NCI-H345 treated with DMSO at 0.1 percent for 48 hours (cell line): ENCODE data around the gene ADGRF4.

Experiments used
- DNase-seq: peaks from one replicate; lab custom pipeline; 2025; ENCODE audit not compliant: unreplicated experiment; lab: John Stamatoyannopoulos, UW

ADGRF4 gene

GRCh38 chr6:47680724-47681123 is 17.7 kb upstream of the ADGRF4 start:
- no peak for DNase-seq

GRCh38 chr6:47681201-47681990 is 17.0 kb upstream of the ADGRF4 start:
- no peak for DNase-seq

- no peak for DNase-seq
Observed at GRCh38 chr6:47686411-47686810, 12.0 kb upstream of the ADGRF4 start.

DNA sequence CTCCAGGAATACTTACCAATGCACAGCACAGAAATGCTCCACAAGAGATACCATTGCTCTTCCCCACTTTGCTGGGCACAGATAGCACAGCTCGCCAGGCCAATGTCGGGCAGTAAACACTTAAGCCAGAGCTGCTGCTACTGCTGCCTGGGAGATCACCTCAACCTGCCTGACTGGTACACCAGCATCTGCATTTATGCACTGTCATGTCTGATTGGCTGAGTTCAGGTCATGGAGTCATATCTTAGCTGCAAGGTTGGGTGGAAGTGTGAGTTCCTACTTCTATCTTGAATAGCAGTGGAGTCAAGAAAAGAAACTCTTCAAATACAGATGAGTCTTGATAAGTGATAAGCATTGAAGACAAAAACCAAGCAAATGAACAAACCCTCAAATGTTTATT is 10.9 kb upstream of the ADGRF4 start:
- DNase-seq: no peak

GRCh38 chr6:47690214-47690613 is 8.2 kb upstream of the ADGRF4 start:
- no peak for DNase-seq

DNA sequence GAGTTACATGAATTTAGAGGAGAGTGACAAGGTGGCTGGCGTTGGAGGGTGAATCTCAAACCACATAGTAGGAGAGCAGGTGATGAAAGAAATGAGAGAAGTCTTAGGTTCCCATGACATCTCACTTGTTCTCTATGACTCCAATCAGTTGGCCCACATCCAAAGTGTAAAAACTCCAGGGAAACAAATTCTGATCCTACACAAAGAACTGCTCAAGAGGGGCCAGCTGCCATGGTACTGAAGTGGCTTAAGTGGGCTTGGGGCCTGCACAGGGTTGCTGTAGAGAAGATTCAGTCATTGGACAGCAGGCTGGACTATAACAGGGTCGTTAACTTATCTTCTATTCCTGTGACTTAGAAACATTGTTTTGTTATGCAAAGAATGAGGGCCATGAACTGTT is 7.6 kb upstream of the ADGRF4 start:
- DNase-seq: peak; percentile 55

GRCh38 chr6:47697925-47698324 is 455 bp upstream of the ADGRF4 start:
- DNase-seq: no peak

DNA sequence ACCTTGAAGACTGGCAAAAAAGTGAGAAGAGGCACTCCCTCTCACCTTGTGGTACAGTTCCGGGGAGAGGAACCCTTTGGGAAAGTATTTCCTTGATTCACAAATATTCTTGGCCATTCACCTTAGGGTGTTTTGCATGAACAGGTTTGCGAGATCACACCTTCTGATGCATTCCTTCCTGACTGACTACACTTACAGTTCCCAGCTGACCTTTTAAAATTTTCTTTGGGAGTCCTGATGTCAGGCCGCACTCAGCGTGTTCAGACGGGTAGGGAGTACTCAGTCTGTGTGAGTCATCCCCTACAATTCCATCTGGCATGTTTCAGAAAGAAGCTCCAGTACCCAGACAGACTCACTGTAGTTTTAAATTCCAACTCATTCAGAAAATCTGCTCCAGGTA is 1.7 kb downstream of the ADGRF4 start:
- DNase-seq: no peak

GRCh38 chr6:47700596-47700995 is 2.2 kb downstream of the ADGRF4 start:
- DNase-seq: no peak

- DNase-seq: no peak
Observed at GRCh38 chr6:47701363-47701762, 3.0 kb downstream of the ADGRF4 start.

DNA sequence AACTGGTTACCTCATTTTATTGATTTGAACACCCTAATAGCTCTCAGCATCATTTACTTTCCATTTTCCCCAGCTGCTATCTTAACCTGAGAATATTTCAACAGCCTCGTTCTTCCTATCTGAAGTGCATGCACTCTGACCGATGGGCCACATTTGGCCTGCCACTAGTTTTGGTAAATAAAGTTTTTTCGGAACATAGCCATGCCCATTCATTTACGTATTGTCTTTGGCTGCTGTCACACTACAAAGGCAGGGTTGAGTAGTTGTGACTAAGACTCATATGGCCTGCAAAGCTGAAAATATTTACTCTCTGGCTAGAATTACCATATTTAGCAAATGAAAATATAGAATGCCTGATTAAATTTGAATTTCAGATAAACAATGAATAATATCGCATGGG is 10.8 kb downstream of the ADGRF4 start:
- no peak for DNase-seq

DNA sequence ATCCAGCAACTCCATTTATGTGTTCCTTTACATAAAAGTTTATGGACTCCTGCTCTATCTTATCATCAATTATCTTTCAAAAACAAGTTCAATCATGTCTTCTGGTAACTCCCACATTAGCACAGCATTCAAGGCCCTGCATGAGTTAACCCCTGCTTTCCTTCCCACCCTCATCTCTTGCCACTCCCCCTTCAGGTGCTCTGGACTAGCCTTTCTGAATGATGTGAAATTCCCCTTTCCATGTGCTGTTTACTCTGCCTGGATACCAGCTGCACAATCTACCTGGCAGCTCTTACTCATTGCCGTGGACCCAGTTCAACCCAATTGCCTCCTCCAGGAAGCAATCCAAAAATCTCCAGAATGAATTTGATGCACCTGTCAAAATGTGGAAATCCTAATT is 11.9 kb downstream of the ADGRF4 start:
- no peak for DNase-seq

GRCh38 chr6:47713200-47713599 is 14.8 kb downstream of the ADGRF4 start:
- no peak for DNase-seq

DNA sequence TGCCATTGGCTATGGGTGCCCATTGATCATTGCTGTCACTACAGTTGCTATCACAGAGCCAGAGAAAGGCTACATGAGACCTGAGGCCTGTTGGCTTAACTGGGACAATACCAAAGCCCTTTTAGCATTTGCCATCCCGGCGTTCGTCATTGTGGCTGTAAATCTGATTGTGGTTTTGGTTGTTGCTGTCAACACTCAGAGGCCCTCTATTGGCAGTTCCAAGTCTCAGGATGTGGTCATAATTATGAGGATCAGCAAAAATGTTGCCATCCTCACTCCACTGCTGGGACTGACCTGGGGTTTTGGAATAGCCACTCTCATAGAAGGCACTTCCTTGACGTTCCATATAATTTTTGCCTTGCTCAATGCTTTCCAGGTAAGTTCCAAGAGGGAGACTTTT is 16.4 kb downstream of the ADGRF4 start:
- no peak for DNase-seq

DNA sequence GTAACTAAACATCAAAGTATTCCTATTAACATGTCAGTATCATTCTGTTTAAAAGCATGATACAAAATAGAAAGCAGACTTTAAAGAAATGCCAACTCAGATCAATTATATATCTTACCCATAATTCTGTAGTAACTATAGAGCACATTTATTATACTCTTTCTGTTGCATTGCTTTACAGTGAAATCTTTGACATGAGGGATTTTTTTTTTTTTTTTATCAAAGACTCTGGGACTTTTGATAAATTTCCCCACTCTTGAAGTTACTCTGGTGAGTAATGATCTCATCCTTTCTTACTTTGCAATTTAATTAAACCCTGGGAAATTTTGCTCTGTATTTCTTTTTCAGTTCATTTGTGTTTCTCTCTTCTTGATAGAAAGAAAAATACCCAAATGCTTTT is 17.4 kb downstream of the ADGRF4 start:
- DNase-seq: no peak

DNA sequence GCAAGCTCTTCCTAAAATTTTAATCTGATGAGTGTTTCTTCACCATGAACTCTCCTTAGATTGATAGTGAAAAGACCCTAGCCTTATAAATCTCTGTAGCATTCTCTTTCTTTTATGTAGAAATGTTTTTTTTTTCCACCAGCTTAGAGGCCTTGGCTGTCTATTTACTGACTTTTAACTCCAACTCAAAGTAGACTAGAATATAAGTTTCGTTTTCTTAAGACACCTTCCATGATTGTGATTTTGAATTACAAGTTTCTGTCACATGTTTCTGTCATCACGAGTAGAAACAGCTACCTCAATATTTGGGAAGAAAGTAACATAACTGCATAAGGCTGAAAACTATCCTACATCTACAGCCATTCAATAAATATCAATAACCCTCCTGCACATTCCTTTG is 17.8 kb downstream of the ADGRF4 start:
- no peak for DNase-seq

DNA sequence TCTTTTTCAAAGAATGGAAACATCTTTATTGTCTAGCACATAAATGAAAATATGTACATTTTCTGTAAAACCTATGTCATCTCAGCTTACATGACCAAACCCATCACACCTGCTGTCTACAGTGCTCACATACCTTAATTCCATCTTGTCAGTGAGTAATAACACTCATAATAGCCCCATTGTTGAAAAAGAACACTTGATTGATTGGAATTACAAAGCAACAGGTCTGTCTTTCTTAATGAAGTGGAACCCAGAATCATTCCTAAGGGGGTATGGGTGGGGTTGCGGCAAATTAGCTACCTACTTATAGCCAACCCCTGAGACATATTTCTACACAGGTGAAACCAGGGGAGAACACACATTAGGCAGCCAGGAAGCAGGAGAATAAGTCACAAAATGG is 20.2 kb downstream of the ADGRF4 start:
- DNase-seq: no peak

- no peak for DNase-seq
Observed at GRCh38 chr6:47721189-47721588, 22.8 kb downstream of the ADGRF4 start.

DNA sequence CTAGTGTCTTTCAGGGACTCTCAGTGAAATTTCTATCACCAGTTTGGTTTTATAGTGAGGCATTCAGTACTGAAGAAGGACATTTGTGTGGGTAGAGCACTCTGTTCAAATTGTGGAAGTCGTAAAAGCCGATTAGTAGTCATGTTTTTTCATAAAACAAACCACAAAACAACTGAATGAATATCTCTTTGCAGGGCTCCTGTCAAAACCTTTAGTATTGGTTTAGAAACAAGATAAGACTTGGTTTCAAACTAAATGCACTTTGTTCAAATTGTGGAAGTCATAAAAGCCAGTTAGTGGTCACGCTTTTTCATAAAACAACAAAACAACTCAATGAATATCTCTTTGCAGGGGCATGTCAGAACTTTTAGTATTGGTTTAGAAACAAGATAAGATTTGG is 23.8 kb downstream of the ADGRF4 start:
- DNase-seq: no peak

DNA sequence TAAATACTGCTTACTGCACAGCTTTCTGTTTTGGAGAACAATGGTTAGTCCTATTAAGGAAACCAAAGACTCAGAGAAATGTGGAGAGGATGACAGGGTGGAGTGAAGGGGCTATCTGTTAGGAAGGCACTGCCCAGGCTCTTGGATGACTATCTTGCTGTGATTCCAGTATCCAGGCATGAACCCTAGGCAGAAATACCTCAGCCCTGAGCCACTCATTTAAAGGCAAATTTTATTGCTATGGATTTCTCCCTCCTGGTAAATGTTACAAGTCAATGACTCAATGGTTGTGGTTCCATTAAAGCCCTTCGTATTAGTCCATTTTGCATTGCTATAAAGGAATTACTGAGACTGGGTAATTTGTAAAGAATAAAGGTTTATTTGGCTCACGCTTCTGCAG is 25.9 kb downstream of the ADGRF4 start:
- DNase-seq: no peak

DNA sequence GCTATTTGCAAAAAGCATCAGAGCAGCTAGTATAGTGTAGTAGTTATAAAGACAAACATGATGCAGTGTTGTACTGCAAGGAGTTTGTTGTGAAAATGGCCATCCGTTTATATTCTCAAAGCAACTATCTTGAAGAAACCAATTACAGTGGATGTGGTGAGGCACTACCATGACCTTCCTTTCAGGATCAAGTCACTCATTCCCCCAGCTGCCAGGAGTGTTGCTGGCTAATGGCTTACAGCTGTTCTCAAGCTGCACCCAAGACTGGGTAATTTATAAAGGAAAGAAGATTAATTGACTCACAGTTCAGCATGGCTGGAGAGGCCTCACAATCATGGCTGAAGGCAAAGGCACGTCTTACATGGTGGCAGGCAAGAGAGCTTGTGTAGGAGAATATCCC is 29.0 kb downstream of the ADGRF4 start:
- DNase-seq: no peak

DNA sequence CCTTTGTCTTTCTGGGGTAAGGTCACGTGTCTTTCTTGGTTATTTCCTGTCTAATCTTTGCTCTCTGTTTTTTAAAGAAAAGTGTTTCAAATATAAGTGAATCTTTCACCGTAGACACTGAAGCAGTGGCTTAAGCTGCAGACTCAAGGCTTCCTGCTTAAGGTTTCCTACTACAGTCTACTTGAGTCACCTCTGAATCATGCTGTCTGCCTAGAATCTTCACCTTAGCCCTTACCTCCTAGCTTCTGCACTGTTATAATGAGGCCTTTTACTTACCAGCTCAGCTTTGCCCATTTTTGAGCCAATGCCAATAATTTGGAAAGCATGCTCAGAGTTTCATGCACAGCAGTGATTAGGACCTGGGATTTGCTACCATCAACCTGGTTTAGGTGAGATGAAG is 30.6 kb downstream of the ADGRF4 start:
- DNase-seq: no peak

DNA sequence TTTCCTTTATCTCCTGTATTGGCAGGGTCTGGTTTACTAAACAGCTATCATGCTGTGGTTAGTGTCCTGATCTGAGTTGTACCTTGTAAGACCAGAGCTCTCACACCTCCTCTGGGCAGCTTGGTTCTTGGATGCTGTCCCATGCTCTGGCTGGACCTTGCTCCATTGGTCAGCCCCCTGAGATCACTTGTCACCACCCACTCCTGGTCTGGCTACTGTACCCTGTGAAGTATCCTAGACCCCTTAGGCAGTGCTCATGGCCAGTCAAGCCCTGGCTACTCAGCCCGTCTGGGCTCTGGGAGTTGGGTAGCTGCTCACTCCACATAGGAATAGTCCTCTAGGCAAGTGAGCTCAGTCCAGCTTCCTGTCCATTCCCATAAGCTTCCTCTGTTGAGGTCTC is 31.1 kb downstream of the ADGRF4 start:
- no peak for DNase-seq
